Pancreas (tissue), 10 donors: ENCODE measurements around the gene KIF3C. TPM values are rescaled to one million over a fixed set of nuclear protein-coding genes. Genes with fewer than 3 reads are reported as not detected.

Experiments
- ATAC-seq, 4 donors: fragments of 200-7000 bp; cut with Tn5 transposase; one replicate each; pipeline versions ENCODE4 v1.8.0 to v1.9.1; 2020; ENCODE audit warnings: mild to moderate bottlenecking in 4 of 4, moderate library complexity in 4 of 4
- DNase-seq, 6 donors: peaks; one replicate each; pipeline ENCODE4 v3.0.0-alpha.2; 2020
- FAIRE-seq: peaks from 2 replicates; lab custom pipeline; 2012; peaks lifted over from hg19 to GRCh38; lab: Jason Lieb, UNC
- H3K27ac ChIP-seq, 4 donors: fragments of 200-600 bp; sonication (generic); 1 replicate in 3 of 4; 2 replicates in 1 of 4; pipeline versions ENCODE4 v1.5.0 to v1.8.0; 2020
- H3K27me3 ChIP-seq, 4 donors: fragments of 200-600 bp; one replicate each; pipeline ENCODE4 v1.8.0; 2021
- H3K36me3 ChIP-seq, 3 donors: fragments of 200-600 bp; sonication (generic) in 1 of 3; one replicate each; pipeline versions ENCODE4 v1.5.0 to v1.8.0; 2020 to 2021
- H3K4me1 ChIP-seq, 3 donors: fragments of 200-600 bp; one replicate each; pipeline ENCODE4 v1.8.0; 2021
- H3K4me3 ChIP-seq, 4 donors: fragments of 200-600 bp; sonication (generic) in 2 of 4; one replicate each; pipeline versions ENCODE4 v1.5.0 to v1.8.0; 2020 to 2021
- H3K9me3 ChIP-seq, 4 donors: fragments of 200-600 bp; one replicate each; pipeline ENCODE4 v1.8.0; 2021
- CTCF ChIP-seq, 4 donors: fragments of 200-600 bp; sonication (generic) in 3 of 4; IDR thresholded peaks; one replicate each; pipeline versions ENCODE4 v1.5.0 to v1.8.0; 2021; ENCODE audit warnings: antibody characterized with exemption in 4 of 4
- WGBS, 2 donors: extraction: QIAGEN DNeasy Blood & Tissue Kit; methylation state at CpG; one replicate each; pipeline ENCODE4 v1.1.7; 2013; 5-methylcytosine and 5-hydroxymethylcytosine counted together
- intact Hi-C, 3 donors: fragments of 100-400 bp; cut with DNase I; formaldehyde crosslinking; loops; one replicate each; pipeline versions ENCODE4 v1.11.1 to v1.14.2; 2022
- polyA plus RNA-seq, 2 donors: library from polyadenylated mRNA; stranded (reverse); fragments of 200-250 nt; gene quantifications; one replicate each; pipeline ENCODE4 v1.2.3, GENCODE V29; 2013
- total RNA-seq, 6 donors: library from RNA; stranded (reverse); fragmentation: NEBNext Ultra II Directional in 4 of 6; extraction: Animal tissue kit (Norgen Biotek cat#: 25700) in 4 of 6; gene quantifications; one replicate each; pipeline versions ENCODE4 v1.2.1 to v1.2.4, GENCODE V29; 2021 to 2023
- donor health status: healthy with polysubstance abuse.
- donor health status: DM: no; HTN: no; CAD: no; lungs with moderate emphysema.
- donor health status: DM: no; HTN: no; CAD: no.
- donor health status: control.
- donor health status: control.
- donor health status: Bipolar disorder and iron deficiency.
- donor health status: DM: yes; HTN: yes; CAD: no.
- donor health status: DM: no; HTN: no; CAD: no.
- donor health status: DM: no; HTN: no; CAD: no.
- donor health status: DM: yes; HTN: yes; CAD: no.

KIF3C gene
- total and polyA plus RNA-seq, 8 donors = 0.38 to 8.2 (median 2.0) TPM

- no peak for ATAC-seq
These were observed 3.3 kb downstream of the KIF3C start for GRCh38 chr2:25979001-25979400.

GRCh38 chr2:25977768-25978167, 4.5 kb downstream of the KIF3C start:
- Histone ChIP-seq H3K27me3 (no peaks in the 10 kb centered on the region), H3K27ac (no peak overlapping the region), H3K4me1 (no peaks in the 10 kb centered on the region), H3K9me3 (no peaks in the 10 kb centered on the region), H3K36me3 (no peaks in the 10 kb centered on the region), H3K4me3 (no peak overlapping the region)
- intact Hi-C loops = no loop called here
- FAIRE-seq (no peak), DNase-seq (no peak), ATAC-seq (peak in 1 of 4 donors; percentile 13)
- TF ChIP-seq CTCF (IDR thresholded peaks at IDR 0.05) = no peak
- WGBS, 2 donors = 82 to 92% methylated on average over 3 of the region's 3 CpGs

More at GRCh38 chr2:25979001-25979400, 3.3 kb downstream of the KIF3C start:
- no peaks in the 10 kb centered on the region for H3K36me3 ChIP-seq
- intact Hi-C loops = no loop called here
- H3K4me3 ChIP-seq = no peak overlapping the region
- H3K4me1 ChIP-seq = no peaks in the 10 kb centered on the region
- no peak for DNase-seq
- WGBS, 2 donors = 71 to 76% methylated on average over 2 of the region's 2 CpGs
- FAIRE-seq = no peak
- H3K27ac ChIP-seq = no peak overlapping the region
- no peaks in the 10 kb centered on the region for H3K27me3 ChIP-seq
- H3K9me3 ChIP-seq = no peaks in the 10 kb centered on the region
- no peak for TF ChIP-seq CTCF (IDR thresholded peaks at IDR 0.05)

- no peaks in the 10 kb centered on the region for H3K4me1 ChIP-seq
- intact Hi-C loops = no loop called here
- no peak for TF ChIP-seq CTCF (IDR thresholded peaks at IDR 0.05)
- no peaks in the 10 kb centered on the region for H3K9me3 ChIP-seq
- WGBS, 2 donors = 77 to 78% methylated on average over 6 of the region's 6 CpGs
- ATAC-seq (peak in 1 of 4 donors; percentile 28), DNase-seq (no peak), FAIRE-seq (no peak)
- no peak overlapping the region for H3K4me3 ChIP-seq
- no peaks in the 10 kb centered on the region for H3K36me3 ChIP-seq
- H3K27me3 ChIP-seq = no peaks in the 10 kb centered on the region
- H3K27ac ChIP-seq = no peak overlapping the region
These were observed 5.1 kb downstream of the KIF3C start for GRCh38 chr2:25976983-25977741.

GRCh38 chr2:25972049-25972823, 10.1 kb downstream of the KIF3C start:
- WGBS, 2 donors = 78 to 84% methylated on average over 7 of the region's 7 CpGs
- FAIRE-seq (no peak), ATAC-seq (no peak), DNase-seq (no peak)
- Histone ChIP-seq H3K27me3 (no peaks in the 10 kb centered on the region), H3K27ac (no peak overlapping the region), H3K4me3 (no peak overlapping the region), H3K36me3 (no peaks in the 10 kb centered on the region), H3K4me1 (no peaks in the 10 kb centered on the region), H3K9me3 (no peaks in the 10 kb centered on the region)
- TF ChIP-seq CTCF (IDR thresholded peaks at IDR 0.05) = no peak
- intact Hi-C loops = no loop called here
